HG02678 (cell line): ENCODE results near the gene PSD4.

ENCODE experiments used
- ATAC-seq: cut with Tn5 transposase; IDR thresholded peaks from one replicate; pipeline ENCODE4 v1.9.1; 2021; ENCODE audit warnings: mild to moderate bottlenecking, moderate library complexity; ENCODE audit not compliant: unreplicated experiment

PSD4 gene

GRCh38 chr2:113173542-113174375 lies at the start of gene PSD4:
TSS of gene PSD4 (plus strand) at chr2:113173971. CDS start at chr2:113182457, 8,486 bp downstream.
- ATAC-seq, result peak; percentile 79

DNA sequence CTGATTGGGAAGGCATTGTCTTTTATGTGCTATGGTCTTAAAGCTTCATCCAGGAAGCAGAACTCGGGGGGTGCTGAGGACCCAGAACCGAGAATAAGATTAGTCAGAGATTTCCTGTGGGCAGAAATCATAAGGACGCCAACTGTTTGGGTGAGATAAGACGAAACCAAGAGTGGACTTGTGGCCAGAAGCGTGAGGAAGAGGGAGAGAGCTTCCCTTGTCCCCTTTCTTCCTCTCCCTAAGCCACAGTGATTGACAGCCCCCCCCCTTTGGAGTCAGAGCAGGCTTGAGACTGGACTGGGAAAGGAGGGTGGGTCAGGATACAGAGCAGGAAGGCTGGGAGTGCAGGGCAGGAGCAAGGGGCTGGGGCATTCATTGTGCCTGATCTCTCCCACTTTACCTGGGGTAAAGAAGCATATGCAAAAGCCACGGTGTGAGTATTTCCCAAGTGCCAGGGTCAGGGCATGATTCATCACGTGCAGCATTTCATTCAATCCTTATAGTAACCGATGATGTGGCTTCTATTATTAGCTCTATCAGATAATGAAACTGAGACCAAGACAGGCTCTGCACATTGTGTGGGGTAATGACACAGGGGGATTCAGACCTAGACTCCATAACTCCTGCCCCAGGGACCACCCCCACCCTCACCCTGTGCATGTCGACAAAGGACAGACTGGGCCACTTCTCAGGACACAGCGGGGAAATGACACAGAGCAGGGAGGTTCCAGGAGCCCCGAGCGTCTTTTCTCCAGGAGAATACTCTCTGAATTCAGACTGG lies 49.4 kb upstream of the PSD4 start:
- ATAC-seq, result peak; percentile 46

GRCh38 chr2:113124984-113125855 lies 48.6 kb upstream of the PSD4 start:
- no peak for ATAC-seq

DNA sequence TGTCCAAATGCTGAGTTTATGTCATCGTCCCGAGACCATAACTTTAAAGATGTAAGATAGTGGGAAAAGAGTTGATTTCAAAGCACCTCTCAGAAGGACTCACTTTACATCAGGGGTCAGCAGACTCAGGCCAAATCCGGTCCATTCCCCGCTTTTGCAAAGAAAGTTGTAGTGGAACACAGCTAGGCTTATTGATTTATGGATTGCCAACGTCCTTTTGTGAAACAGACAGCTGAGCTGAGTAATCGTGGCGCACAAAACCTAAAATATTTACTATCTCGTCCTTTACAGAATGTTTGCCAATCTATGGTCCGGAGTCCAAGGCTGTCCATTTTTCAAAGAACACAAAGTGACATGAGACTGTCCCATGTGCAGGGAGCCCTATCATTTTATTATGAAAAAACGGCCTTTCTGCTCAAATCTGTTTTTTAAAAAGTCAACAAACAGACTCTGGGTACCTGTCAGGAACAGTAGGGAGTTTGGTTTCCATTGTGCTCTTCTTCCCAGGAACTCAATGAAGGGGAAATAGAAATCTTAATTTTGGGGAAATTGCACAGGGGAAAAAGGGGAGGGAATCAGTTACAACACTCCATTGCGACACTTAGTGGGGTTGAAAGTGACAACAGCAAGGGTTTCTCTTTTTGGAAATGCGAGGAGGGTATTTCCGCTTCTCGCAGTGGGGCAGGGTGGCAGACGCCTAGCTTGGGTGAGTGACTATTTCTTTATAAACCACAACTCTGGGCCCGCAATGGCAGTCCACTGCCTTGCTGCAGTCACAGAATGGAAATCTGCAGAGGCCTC lies 46.7 kb upstream of the PSD4 start, which contains the start of gene IL1RN:
Gene IL1RN, plus strand, starts transcription at position 754 of the 801 bp plus-strand sequence. Its CDS starts 27 bp downstream, at position 781.
- ATAC-seq, result no peak

DNA sequence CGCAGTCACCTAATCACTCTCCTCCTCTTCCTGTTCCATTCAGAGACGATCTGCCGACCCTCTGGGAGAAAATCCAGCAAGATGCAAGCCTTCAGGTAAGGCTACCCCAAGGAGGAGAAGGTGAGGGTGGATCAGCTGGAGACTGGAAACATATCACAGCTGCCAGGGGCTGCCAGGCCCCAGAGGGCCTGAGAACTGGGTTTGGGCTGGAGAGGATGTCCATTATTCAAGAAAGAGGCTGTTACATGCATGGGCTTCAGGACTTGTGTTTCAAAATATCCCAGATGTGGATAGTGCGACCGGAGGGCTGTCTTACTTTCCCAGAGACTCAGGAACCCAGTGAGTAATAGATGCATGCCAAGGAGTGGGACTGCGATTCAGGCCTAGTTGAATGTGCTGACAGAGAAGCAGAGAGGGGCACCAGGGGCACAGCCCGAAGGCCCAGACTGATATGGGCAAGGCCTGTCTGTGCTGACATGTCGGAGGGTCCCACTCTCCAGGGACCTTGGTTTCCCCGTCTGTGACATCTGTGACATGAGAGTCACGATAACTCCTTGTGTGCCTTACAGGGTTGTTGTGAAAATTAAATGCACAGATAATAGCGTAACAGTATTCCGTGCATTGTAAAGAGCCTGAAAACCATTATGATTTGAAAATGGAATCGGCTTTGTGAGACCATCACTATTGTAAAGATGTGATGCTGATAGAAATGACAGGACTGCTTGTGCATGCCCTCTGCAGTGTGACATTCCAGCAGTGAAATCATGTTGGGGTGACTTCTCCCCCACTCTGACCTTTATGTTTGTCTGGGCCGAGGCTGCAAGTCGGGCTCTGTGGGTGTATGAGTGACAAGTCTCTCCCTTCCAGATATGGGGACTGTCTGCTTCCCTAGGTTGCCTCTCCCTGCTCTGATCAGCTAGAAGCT lies 45.9 kb upstream of the PSD4 start:
- no peak for ATAC-seq

GRCh38 chr2:113129519-113130078 lies 44.2 kb upstream of the PSD4 start:
- no peak for ATAC-seq

DNA sequence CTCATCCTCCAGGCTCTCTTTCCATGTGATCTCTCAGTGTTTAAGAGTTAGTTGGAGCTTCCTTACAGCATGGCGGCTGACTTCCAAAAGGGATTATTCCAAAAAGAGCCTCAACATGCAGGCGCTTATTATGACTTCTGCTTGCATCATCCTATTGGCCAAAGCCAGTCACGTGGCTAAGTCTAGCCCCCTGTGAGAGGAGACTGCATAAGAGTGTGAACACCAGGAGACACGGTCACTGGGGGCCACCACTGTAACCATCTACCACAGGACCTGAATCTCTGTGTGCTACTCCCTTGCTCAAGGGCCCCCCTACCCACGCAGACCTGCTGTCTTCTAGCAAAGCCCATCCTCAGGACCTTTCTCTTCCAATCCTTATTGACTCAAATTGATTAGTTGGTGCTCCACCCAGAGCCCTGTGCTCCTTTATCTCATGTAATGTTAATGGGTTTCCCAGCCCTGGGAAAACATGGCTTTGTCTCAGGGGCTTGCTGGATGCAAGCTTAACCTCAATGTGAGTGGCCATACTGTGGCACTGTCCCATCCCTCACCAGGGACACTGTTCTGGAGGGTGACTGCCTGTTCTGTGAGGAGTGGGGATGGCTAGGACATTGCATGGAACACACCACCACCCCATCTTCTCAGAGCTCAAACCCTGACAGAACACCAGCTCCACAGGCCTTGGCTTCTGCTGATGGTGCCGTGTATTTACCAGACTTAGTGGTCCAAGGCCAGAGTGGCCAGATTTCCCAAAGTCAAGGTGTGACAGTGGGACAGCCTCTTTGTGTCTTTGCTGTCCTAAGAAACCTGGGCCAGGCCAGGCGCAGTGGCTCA lies 42.2 kb upstream of the PSD4 start:
- ATAC-seq, result no peak

DNA sequence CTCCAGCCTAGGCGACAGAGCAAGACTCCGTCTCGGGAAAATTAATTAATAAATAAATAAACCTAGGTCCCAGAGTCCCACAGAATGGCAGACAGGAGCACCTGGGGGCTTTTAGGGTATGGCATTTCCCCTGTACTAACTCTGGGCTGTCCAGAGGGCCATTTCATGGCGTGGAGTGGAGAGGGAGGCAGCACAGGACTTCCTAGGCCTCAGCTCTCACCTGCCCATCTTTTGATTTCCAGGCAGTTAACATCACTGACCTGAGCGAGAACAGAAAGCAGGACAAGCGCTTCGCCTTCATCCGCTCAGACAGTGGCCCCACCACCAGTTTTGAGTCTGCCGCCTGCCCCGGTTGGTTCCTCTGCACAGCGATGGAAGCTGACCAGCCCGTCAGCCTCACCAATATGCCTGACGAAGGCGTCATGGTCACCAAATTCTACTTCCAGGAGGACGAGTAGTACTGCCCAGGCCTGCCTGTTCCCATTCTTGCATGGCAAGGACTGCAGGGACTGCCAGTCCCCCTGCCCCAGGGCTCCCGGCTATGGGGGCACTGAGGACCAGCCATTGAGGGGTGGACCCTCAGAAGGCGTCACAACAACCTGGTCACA lies 41.3 kb upstream of the PSD4 start:
- ATAC-seq, result no peak

DNA sequence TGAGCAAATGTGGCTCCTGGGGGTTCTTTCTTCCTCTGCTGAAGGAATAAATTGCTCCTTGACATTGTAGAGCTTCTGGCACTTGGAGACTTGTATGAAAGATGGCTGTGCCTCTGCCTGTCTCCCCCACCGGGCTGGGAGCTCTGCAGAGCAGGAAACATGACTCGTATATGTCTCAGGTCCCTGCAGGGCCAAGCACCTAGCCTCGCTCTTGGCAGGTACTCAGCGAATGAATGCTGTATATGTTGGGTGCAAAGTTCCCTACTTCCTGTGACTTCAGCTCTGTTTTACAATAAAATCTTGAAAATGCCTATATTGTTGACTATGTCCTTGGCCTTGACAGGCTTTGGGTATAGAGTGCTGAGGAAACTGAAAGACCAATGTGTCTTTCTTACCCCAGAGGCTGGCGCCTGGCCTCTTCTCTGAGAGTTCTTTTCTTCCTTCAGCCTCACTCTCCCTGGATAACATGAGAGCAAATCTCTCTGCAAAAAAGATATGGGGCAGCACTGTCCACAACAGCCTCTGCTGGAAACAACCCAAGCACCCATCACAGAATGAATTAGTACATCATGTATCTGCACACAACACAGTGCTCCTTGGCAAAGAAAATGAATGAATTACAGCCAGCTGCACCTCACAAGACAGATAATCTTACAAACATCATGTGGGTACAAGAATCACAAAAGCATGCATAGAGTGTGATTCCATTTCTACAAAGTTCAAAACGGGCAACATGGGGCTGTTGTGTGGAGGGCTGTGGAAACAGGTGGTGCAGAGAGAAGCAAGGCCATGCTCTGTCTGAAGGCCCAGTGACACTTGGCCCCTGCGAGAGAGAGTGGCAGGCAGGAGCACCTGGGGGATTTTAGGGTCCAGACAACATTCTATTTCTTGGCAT lies 39.8 kb upstream of the PSD4 start:
- no peak for ATAC-seq

GRCh38 chr2:113134717-113135116 lies 39.1 kb upstream of the PSD4 start:
- ATAC-seq, result no peak

- no peak for ATAC-seq
These were observed 38.5 kb upstream of the PSD4 start for GRCh38 chr2:113135317-113135716.

DNA sequence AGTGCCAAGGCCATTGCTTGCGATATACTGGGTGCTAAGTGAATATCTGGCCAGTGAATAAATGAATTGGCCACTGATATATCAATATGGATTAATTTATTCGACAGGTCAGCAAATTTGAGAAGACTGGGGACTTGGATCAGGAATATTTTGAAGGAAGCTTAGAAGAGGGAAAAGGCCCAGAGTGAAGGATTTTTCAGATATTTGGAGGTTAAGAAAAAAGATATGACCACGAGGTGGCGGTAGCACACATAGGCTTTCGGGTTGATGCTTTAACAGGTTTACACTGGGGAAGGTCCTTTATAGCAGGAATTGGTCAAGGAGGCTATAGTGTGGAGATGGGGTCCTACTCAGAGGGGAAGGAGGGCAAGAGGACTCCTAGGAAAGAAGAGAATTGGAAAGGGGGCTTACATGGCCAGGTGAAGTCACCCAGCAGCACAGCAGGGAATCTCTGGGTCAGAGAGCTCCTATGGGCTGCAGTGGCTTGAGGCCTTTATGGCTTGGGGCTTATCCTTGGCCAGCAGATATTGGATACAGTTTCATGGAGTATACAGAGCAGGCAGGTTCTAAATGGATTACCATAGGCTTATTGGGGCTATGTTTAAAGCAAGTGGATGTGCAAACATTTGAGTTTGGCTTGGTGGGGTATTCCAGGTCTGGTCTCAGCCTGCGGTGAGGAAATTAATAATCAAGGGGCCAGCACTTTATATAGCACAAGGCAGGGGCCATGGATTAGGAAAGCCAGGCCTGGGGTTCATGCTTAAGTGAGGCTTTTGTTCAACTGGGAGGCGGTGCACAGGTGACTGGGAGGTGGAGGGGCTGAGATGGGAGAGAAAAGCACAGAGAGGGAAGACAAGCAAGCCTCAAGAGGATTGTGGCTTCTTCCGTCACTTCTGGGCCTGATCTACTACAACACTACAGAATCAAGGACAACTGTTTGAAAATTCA lies 36.7 kb upstream of the PSD4 start:
- no peak for ATAC-seq

DNA sequence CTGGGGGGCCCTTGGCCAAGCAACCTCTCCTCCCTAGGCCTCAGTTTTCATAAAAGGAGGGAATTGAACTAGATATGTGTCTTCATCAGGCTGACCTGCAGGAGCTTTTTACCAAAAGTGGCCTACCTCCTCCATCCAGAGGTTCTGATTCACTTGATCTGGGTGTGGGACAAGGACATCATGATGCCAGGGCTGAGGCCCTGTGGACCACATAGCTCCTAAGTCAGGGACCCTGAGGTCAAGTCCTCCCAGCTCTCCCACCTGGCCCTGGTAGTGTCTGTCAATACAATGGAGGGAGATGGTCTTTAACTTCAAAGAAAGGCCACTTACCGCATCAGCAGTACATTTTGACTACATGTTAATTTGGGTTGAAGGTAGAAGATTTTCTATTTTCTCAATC lies 35.9 kb upstream of the PSD4 start:
- no peak for ATAC-seq

DNA sequence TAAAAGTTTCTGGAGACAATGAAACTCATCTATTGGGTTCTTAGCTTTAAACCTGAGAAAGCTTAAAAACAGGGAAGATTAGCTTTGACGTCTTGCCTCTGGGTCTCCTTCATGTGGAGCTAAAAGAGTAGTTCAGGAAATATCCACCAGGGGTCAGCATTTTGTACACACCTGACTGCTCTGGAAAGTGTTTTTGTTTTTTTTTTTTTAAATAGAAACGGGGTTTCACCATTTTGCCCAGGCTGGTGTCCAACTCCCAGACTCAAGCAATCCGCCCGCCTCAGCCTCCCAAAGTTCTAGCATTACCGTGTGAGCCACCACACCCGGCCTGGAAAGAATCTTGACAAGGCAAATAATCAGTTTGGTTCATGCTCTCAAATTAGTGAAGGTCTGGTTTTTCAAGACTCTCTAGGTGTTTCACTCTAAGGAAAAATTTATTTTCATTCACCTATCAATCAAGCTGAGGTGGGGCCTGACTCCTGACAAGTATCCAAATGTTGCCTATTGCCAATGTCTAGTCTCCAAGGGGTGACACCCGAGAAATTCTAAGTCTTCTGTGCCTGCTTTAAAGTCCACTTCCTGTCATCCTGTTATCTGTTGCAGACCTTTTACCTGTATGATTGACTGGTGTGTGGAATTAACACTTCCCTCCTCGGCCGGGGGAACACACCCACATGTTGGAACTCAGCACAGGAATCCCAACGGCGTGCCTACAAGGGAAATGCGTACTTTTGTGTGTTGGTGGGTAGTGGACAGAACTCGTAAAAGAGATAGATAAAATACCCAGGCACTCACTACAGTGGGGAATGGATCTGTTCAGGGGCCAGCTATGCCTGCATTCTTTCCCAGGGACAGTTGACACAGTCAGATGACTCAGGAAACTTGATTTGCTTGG lies 35.1 kb upstream of the PSD4 start:
- peak; percentile 70 for ATAC-seq
